MM.1S (cell line): Measurements from ENCODE around the gene NRXN3.

Experiments used
- DNase-seq: peaks from one replicate; pipeline ENCODE4 v3.0.0-alpha.2; 2015
- H2AFZ ChIP-seq: fragments of 300-600 bp; sonication (generic); 2 replicates; pipeline ENCODE4 v1.6.0; 2016; ENCODE audit warnings: antibody characterized with exemption, low read length
- H3F3A ChIP-seq: fragments of 300-600 bp; sonication (generic); 2 replicates; pipeline ENCODE4 v1.6.1; 2016; ENCODE audit warnings: mild to moderate bottlenecking, antibody characterized with exemption, low read length, moderate library complexity, mixed read lengths; ENCODE audit not compliant: insufficient read depth
- H3K27ac ChIP-seq: fragments of 300-600 bp; sonication (generic); 2 replicates; pipeline ENCODE4 v1.5.1; 2016; ENCODE audit warnings: mild to moderate bottlenecking, low read length
- H3K27me3 ChIP-seq: fragments of 300-600 bp; sonication (generic); replicated peaks from 2 replicates; pipeline ENCODE4 v1.6.0; 2016; ENCODE audit warnings: low read length; ENCODE audit not compliant: insufficient read depth
- H3K36me3 ChIP-seq: fragments of 300-600 bp; sonication (generic); replicated peaks from 2 replicates; pipeline ENCODE4 v1.6.1; 2016; ENCODE audit warnings: mild to moderate bottlenecking, low read length, mixed read lengths; ENCODE audit not compliant: insufficient read depth
- H3K4me1 ChIP-seq: fragments of 300-600 bp; sonication (generic); 2 replicates; pipeline ENCODE4 v1.6.1; 2016; ENCODE audit warnings: low read length, mixed read lengths
- H3K4me2 ChIP-seq: fragments of 300-600 bp; sonication (generic); 2 replicates; pipeline ENCODE4 v1.6.0; 2016; ENCODE audit warnings: low read depth, low read length
- H3K4me3 ChIP-seq: fragments of 300-600 bp; sonication (generic); 2 replicates; pipeline ENCODE4 v1.5.1; 2016; ENCODE audit warnings: low read length, mixed read lengths
- H3K79me2 ChIP-seq: fragments of 300-600 bp; sonication (generic); 2 replicates; pipeline ENCODE4 v1.6.1; 2016; ENCODE audit warnings: mixed run types, low read length, mixed read lengths
- H3K9ac ChIP-seq: fragments of 300-600 bp; sonication (generic); 2 replicates; pipeline ENCODE4 v1.6.1; 2016; ENCODE audit warnings: low read length, mixed read lengths
- H3K9me2 ChIP-seq: fragments of 300-600 bp; sonication (generic); replicated peaks from 2 replicates; pipeline ENCODE4 v1.6.1; 2016; ENCODE audit warnings: mild to moderate bottlenecking, low read length, mixed read lengths; ENCODE audit not compliant: insufficient read depth
- H3K9me3 ChIP-seq: fragments of 300-600 bp; sonication (generic); replicated peaks from 2 replicates; pipeline ENCODE4 v1.6.1; 2016; ENCODE audit warnings: mild to moderate bottlenecking, low read length, mixed read lengths; ENCODE audit not compliant: insufficient read depth
- H4K20me1 ChIP-seq: fragments of 300-600 bp; sonication (generic); 2 replicates; pipeline ENCODE4 v1.6.1; 2016; ENCODE audit warnings: mild to moderate bottlenecking, low read length, moderate library complexity, mixed read lengths; ENCODE audit not compliant: insufficient read depth
- EZH2 ChIP-seq: fragments of 300-600 bp; sonication (generic); optimal IDR thresholded peaks from 2 replicates; pipeline ENCODE3; 2017; ENCODE audit warnings: low read depth, mild to moderate bottlenecking, antibody characterized with exemption, low read length, mixed read lengths
- EZH2phosphoT487 ChIP-seq: fragments of 300-600 bp; sonication (generic); IDR thresholded peaks from 2 replicates; pipeline ENCODE4 v1.6.1; 2018; ENCODE audit warnings: antibody characterized with exemption, low read length
- TF ChIP-seq, protein P1 (sequence below): fragments of 300-600 bp; sonication (generic); IDR thresholded peaks from 2 replicates; pipeline ENCODE4 v1.5.1; 2016; ENCODE audit warnings: antibody characterized with exemption, low read length, mixed read lengths

The NRXN3 gene

GRCh38 chr14:79567306-79567705, 1397.1 kb downstream of the NRXN3 start:
- Histone ChIP-seq H3K4me1 (no peaks in the 10 kb centered on the region), H3K9me2 (no peaks in the 10 kb centered on the region), H3K36me3 (no peaks in the 10 kb centered on the region), H3K27ac (no peak overlapping the region), H3K4me2 (no peak overlapping the region), H3K79me2 (no peaks in the 10 kb centered on the region), H3F3A (no peaks in the 10 kb centered on the region), H4K20me1 (no peaks in the 10 kb centered on the region), H3K9me3 (no peaks in the 10 kb centered on the region), H3K9ac (no peak overlapping the region), H3K4me3 (no peak overlapping the region), H3K27me3 (no peaks in the 10 kb centered on the region), H2AFZ (no peak overlapping the region)
- no peak for DNase-seq
- TF ChIP-seq EZH2: no peak
- TF ChIP-seq, protein P1, sequence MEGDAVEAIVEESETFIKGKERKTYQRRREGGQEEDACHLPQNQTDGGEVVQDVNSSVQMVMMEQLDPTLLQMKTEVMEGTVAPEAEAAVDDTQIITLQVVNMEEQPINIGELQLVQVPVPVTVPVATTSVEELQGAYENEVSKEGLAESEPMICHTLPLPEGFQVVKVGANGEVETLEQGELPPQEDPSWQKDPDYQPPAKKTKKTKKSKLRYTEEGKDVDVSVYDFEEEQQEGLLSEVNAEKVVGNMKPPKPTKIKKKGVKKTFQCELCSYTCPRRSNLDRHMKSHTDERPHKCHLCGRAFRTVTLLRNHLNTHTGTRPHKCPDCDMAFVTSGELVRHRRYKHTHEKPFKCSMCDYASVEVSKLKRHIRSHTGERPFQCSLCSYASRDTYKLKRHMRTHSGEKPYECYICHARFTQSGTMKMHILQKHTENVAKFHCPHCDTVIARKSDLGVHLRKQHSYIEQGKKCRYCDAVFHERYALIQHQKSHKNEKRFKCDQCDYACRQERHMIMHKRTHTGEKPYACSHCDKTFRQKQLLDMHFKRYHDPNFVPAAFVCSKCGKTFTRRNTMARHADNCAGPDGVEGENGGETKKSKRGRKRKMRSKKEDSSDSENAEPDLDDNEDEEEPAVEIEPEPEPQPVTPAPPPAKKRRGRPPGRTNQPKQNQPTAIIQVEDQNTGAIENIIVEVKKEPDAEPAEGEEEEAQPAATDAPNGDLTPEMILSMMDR: no peak
- TF ChIP-seq EZH2phosphoT487: no peak

GRCh38 chr14:79568594-79568993, 1398.4 kb downstream of the NRXN3 start:
- DNase-seq: no peak
- Histone ChIP-seq H3K9ac (no peak overlapping the region), H4K20me1 (no peaks in the 10 kb centered on the region), H3K36me3 (no peaks in the 10 kb centered on the region), H3F3A (no peaks in the 10 kb centered on the region), H3K4me2 (no peak overlapping the region), H3K9me3 (no peaks in the 10 kb centered on the region), H3K4me1 (no peaks in the 10 kb centered on the region), H3K27ac (no peak overlapping the region), H3K9me2 (no peaks in the 10 kb centered on the region), H3K27me3 (no peaks in the 10 kb centered on the region), H3K79me2 (no peaks in the 10 kb centered on the region), H2AFZ (no peak overlapping the region), H3K4me3 (no peak overlapping the region)
- TF ChIP-seq EZH2: no peak
- TF ChIP-seq EZH2phosphoT487: no peak
- TF ChIP-seq, protein P1: no peak

- no peaks in the 10 kb centered on the region for H3K27me3 ChIP-seq
- no peak overlapping the region for H3K9ac ChIP-seq
- DNase-seq: no peak
- H3K36me3 ChIP-seq: no peaks in the 10 kb centered on the region
- no peaks in the 10 kb centered on the region for H3K4me1 ChIP-seq
- TF ChIP-seq EZH2phosphoT487 (no peak), EZH2 (no peak)
- TF ChIP-seq, protein P1: no peak
- no peak overlapping the region for H2AFZ ChIP-seq
- H4K20me1 ChIP-seq: no peaks in the 10 kb centered on the region
- no peaks in the 10 kb centered on the region for H3F3A ChIP-seq
- H3K4me2 ChIP-seq: no peak overlapping the region
- H3K79me2 ChIP-seq: no peaks in the 10 kb centered on the region
- no peak overlapping the region for H3K27ac ChIP-seq
- no peaks in the 10 kb centered on the region for H3K9me2 ChIP-seq
- no peaks in the 10 kb centered on the region for H3K9me3 ChIP-seq
- no peak overlapping the region for H3K4me3 ChIP-seq
Measured at GRCh38 chr14:79569072-79569471, 1398.9 kb downstream of the NRXN3 start.
